Astrocyte of the hippocampus (primary cell): ENCODE results near the gene TMEM54.
"Not testable (repeated sequence)": the region's sequence is repeated elsewhere in the genome, so short reads cannot be mapped to it uniquely, and the experiment has no call there.

Experiments used
- DNase-seq: peaks from one replicate; pipeline ENCODE4 v3.0.0; 2011; ENCODE audit warnings: low read depth, low spot score

TMEM54 gene

DNA sequence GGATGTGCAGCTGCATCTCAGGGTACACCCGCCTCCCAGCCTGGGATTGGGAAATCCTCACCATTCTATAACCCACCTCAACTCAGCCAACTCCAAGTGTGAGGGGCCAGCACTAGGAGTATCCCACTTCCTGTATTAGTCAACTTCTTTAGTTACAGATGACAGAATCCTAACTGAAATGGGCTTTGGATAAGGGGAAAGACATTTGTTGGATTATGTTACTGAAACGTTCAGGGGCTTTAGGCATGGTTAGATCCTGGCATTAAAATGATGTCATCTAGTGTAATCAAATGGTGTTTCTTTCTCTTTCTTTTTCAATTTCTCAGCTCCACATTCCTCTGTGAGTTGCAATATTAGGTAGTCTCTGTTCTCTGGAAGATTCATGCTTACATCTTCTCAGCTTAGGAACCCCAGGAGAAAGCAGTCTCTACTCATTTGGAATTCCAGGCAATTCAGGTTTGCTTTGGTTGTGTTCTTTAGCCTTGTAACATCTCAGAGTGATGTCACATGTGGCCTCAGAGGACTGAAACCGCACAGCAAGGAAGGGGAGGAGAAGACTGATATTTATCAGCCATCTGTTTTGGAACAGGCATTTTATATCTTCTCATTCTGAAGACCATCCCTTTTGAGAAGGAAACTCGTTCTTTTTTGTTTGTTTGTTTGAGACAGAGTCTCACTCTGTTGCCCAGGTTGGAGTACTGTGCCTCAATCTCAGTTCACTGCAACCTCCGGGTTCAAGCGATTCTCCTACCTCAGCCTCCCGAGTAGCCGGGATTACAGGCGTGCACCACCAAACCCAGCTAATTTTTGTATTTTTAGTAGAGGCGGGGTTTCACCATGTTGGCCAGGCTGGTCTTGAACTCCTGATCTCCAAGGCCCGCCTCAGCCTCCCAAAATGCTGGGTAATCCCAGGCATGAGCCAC is 18.9 kb upstream of the TMEM54 start:
- peak; percentile 26 for DNase-seq

DNA sequence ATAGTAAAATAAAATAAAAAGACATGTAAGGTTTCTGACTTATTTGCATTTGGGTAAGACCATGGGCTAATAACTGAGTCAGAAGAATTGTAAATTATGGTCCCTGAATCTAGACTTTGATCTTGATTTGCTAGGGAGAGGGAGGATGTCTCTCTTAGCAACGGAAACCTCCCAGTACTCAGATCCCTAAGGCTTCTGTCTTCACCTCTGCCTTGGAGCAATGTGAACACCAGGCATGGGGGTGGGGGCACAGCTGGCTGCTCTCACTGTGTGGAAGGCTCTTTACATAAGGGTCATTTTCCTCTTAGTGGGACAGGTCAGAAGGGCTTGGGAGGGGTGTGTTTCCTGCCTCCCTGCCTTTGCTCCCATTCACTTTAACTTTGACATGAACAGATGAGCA is 17.0 kb upstream of the TMEM54 start:
- no peak for DNase-seq

DNA sequence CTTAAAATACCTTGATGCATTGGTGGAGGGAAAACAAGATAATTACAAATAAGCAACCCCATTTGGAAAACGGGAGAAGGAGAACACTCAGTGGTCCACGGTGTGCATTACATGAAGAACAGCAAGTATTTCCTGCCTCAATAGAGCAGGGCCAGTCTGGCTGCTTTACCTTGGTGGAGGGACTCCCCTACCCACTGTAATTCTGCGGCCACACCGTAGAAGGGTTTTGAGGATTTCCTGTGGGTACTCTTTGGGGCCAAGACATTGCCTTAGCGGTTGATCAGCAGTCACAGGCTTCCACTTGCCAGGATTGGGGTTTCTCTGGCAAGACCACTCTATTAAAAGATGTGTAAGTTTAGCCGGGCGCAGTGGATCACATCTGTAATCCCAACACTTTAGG is 16.3 kb upstream of the TMEM54 start:
- DNase-seq = no peak

DNA sequence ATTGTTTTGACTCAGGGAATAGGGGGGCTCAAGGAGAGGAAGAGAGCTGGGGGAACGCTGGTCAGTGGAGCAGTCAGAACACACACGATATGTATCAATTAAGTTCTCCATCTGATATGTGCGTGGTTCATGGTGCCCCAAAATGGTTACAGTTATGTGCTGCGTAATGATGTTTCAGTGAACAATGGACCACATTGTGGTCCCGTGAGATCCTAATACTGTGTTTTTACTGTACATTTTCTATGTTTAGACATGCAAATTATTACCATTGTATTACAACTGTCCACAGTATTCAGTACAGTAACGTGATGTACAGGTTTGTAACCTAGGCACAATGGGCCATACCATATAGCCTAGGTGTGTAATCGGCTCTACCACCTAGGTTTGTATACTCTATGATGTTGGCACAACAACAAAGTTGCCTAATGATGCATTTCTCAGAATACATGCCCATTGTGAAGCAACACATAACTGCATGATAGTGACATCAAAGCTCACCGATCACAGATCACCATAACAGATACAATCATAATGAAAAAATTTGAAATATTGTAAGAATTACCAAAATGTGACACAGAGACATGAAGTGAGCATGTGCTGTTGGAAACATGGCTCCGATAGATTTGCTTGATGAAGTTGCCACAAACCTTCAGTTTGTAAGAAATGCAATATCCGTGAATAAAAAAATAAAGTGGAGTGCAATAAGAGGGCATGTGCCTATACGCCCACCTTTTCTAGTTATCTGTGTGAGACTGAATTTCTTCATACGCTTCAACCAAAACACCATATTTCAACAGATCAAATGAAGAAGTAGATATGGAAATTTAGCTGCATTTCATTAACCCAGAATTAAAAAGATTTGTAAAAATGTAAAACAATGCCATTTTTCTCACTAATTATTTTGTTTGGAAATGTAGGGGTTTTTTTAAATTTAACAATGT is 14.8 kb upstream of the TMEM54 start:
- no peak for DNase-seq

DNA sequence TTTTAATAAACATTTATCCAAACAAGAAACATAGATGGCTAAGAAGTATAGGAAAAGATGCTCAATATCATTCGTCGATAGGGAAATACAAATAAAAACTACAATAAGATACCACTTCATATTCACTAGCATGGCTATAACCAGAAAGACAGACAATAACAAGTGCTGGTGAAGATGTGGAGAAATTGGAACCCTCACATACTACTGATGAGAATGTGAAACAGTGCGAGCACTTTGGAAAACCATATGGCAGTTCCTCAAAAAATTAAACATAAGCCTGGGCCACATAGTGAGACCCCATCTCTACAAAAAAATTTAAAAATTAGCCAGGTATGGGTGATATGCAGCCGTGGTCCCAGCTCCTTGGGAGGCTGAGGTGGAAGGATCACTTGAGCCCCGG is 9.1 kb upstream of the TMEM54 start:
- no peak for DNase-seq

DNA sequence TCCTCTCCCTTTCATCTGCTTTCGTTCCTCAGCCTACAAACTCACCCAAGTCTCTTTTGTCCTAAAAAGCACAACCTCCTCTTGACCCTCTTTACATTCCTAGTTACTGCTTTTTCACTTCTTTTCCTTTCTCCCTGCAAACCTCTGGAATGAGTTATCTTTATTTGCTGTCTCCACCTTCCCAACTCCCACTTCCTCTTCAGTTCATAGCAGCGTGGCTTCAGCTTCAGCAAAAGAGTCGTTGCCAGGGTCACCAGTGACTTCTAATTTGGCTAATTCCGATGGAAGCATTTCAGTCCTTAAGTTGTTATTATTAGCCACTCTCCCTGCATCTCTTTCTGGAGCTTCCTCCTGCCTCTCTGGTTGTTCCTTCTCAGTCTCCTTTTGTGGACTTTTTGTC is 6.2 kb upstream of the TMEM54 start:
- peak; percentile 13 for DNase-seq

DNA sequence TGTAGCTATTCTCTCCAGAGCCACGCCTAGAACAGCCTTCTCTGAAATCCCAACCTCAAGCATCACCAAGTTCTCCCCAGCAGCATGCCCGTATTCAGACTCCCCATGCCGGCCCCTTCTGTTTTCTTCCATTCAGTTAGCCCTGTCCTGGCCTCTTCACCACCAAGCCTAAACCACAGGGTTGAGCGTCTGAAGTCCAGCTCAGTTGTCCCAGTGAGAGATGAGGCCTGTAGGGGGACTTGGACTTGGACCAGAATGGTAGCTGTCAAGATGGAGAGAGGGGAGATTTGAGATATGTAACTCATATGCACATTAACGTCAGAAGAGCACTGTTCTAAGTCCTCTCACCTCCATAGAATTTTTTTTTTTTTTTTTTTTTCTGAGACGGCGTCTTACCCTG is 5.5 kb upstream of the TMEM54 start:
- no peak for DNase-seq

DNA sequence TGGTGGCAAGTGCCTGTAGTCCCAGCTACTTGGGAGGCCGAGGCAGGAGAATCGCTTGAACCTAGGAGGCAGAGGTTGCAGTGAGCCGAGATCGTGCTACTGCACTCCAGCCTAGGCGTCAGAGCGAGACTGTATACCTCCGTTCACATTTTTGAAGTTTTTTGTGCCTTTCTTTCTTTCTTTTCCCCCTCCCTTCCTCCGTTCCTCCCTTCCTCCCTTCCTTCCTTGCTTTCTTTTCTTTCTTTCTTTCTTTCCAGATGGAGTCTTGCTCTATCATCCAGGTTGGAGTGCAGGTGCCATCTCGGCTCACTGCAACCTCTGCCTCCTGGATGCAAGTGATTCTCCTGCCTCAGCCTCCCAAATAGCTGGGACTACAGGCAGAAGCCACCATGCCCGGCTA is 4.4 kb upstream of the TMEM54 start:
- DNase-seq = not testable (repeated sequence)

DNA sequence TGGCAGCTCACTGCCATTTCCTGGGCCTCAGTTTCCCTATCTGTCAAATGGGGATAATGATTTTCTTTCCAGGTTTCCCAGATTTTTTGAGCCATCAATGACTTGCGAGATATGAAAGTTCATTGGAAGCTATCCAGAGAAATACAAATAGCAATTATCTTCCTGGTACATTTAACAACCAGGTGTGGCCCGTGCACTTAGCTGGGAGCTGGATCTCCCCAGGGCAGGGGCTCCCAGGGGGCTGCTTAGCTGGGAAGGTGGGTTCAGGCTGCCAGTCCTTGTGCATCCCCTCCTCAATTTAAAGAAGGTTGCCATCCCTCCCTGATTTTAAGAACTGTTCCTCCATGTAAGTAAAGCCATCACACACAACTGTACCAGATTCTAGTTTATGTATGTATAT is 3.6 kb upstream of the TMEM54 start:
- no peak for DNase-seq

DNA sequence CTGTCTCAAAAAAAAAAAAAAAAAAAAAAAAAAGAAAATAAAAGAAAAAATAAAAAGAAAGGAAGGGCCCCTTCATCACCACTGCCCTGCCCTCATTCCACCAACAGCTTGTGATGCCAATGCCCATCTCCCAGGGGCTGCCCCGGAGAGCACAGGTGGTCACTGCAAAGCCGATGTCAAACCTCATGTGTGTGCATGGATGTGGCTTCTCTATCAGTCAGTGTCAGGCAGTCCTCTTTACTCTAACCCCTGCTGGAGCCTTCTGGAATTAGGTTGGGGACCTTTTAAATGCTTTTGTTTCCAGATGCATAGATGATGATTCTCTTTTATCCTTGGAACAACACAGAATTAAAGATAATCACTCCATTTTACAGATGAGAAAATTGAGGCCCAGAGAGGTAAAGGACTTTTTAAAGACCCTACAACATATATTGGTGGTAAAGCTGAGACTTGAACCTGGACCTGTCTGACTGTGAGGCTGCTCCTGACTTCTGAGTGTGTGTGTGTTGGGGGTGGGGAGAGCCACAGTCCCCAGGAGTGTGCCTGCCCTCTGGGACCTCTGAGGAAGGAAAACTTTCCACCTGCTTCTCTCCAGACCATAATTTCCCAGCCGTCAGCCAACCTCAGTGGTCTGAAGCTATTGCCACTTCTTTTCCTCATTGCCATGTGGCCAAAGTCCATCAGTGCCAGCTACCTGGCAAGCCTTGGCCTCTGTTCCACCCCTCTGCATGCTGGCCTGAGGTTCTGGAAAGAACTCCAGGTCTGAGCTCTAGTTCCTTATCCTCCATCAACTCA is 3.0 kb upstream of the TMEM54 start:
- DNase-seq = no peak

DNA sequence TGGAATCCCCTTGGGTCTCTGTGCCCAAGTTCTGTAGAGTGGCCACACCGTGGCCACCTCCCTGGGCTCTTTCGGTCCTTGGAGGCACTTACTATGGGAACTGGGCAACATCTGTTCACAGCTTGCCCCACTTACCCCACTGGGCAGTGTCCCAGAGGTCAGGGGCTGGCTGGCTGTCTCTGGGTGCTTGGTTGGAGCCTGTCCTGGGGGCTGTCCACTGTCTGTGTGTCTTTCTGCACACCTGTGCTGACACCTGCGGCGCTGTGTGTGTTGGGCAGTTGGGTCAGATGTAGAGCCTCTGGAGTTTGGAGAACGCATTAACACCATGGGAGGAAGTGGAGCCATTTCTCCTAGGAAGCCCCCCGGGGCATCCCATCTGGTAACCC is 1.3 kb upstream of the TMEM54 start:
- no peak for DNase-seq

DNA sequence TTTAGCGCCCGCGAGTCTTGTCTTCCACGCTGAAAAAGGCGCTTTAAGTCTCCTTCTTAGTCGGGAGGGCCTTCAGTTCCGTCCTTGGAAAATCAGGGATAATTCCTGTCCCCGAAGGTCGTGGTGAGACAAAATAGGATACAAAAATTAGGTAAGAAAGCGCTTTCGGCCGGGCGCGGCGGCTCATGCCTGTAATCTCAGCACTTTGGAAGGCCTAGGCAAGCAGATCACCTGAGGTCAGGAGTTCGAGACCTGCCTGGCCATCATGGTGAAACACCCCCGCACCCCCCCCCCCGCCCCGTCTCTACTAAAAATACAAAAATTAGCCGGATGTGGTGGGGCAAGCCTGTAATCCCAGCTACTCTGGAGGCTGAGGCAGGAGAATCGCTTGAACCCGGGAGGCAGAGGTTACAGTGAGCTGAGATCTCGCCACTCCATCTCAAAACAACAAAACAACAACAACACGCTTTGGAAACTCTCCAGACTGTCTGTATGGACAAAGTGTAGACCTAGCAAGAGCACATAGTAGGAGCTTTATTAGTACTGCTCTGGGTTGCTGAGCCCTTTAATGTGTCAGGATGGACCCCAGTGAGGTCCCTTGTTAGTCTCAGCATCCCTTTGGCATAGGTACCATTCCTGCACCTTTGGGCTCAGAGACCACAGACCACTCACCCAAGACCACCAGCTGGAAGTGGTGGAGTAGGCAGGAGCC is 790 bp upstream of the TMEM54 start:
- DNase-seq = no peak

DNA sequence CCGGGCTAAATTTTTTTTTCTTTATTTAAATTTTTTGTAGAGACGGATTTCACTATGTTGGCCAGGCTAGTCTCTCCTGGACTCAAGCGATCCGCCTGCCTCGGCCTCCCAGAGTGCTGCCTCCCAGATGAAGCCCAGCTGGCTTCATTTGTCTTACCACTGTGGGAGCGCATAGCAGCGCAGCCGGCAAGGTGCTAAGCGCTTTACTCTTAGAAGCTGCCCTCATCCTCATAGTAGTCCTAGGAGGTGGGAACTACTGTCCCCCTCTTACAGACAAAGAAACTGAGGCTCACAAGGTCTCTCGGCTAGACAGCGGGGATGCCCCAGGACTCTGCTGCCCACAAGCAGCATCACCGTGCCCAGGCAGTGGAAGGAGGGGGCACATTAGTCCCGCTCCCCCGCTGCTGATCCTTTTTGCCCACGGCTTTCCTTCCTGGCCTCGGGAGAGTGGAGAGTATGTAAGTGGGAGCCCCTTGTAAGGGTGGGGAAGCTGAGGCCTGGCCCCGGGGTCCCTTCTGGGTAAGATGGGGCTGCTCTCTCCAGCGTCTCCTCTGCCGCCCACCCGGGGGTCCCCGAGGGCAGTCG is 726 bp downstream of the TMEM54 start:
- DNase-seq = no peak

DNA sequence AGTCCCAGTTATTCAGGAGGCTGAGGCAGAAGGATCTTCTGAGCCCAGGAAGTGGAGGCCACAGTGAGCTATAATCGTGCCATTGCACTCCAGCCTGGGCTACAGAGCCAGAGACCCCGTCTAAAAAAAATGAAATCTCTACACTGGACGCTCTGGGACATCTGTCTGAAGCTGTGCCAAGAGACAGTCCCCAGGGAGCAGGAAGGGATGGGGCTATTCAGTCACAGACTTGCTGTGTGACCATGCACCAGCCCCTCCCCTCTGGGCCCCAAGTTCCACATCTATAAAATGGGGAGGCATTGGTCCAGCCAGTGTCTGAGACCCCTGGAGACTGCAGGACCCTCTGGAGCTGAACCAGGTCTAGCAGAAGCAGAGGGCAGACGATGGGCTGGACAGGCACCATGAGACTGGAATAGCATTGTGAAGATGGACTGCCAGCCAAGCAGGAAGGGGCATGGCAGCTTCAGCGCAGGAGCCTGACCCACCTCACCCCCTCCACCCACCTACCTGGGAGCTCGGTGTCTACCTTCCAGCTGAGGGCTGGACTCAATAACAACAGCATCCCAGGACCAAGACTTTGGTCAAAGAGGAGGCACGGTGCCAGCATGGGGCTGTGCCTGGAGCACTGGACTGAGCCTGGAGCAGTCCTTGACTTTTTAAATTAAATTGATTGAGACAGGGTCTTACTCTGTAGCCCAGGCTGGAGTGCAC is 1.4 kb downstream of the TMEM54 start:
- DNase-seq = no peak

DNA sequence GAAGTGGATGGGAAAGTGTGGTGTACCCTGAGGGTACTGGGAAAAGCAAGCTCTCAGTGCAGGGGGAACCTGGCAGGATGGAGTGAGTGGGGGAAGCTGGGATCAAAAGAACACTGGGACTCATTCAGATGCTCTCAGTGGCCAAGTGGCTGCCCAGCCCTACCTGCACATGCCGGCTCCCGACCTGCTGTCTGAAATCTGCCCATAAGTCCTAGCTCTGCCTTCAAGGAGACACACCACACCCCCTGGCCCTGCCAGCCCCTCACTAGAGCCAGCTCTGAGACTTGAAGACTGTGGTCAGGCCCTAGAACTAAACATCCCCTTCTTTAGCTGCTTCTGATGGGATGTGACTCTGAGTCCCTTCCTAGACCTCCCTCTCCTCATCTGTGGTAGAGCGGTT is 2.2 kb downstream of the TMEM54 start:
- DNase-seq = no peak

DNA sequence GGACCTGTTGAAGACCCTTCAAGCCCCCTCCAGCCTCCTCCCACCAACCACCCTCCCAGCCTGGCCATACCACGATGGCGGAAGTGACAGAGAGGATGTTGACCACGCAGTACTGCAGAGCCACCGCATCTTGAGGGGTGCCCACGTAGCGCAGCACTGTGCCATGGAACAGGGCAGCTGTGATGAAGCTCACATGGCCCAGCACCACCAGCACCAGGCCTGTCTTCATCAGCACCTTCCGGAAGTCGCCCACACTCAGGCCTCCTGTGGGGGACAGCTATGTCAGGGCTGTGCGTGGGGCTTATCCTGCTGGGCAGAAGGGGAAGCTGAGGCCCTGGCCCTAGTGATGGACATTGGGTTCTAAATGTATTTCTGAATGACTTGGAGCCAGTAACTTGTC is 3.1 kb downstream of the TMEM54 start:
- DNase-seq = no peak

DNA sequence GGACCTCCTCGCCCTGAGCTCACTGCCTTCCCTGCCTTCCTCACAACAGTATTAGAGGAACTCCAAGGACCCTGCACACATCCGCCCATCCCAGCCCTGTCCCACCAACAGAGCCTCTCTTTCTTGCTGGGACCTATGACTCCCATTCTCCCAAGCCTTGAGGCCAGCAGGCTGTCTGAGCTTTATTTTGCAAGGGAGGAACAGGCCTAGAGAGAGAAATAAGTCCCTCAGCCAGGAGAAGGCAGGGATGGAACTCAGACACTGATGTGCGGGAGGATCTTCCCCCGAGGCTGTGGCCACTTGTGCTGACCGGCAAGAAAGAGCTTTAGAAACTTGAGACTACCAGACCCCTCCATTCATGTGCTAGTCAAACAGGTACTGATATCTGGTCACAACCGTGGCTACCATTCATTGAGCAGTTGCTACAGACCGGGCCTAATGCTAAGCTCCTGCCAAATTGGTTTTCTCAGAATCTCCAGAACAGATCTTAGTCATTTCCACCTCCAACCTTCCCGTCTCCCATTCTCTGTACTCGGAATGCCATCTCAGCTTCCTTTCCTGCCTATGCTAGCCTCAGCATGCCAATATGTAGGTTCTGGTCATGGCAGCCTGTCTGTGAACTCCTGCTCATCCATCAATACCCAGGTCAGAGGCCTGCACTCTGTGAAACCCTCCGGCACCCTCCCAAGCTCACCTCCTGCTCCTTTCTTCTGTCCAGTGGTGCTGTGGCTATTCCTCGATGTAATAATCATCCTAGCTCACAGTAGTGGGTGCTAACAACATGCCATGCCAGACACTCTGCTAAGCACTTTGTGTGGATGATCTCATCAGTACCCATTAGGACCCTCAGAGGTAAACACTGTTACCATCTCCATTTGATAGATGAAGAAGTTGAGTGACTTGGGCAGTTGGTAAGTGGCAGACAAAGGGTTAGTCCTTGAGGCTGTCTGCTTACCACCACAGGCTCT is 3.8 kb downstream of the TMEM54 start:
- no peak for DNase-seq

DNA sequence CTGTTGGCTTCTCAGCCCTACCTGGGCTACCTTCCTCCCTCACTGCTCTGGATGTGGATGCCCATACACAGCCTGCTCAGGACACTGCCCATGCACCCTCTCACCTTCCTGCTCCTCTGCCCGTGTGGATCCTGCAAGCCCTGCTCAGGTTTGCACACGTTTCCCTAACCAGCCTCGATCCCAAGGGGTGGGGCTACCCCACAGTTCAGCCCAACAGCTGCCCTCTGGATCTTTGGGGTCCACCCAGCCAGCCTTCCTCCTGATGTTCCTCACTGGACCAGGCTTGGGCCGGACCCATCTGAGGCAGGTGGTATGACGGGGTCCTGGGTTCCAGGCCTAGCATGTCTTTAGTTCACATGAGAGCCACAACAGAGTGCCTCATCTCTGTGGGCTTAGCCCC is 4.7 kb downstream of the TMEM54 start:
- no peak for DNase-seq
